GM15510 (cell line): ENCODE results near the gene TBC1D16.

Experiments
- POLR2A ChIP-seq: IDR thresholded peaks from 3 replicates; pipeline ENCODE4 v1.6.1; 2011; ENCODE audit warnings: borderline replicate concordance; ENCODE audit not compliant: insufficient read length; ENCODE audit errors: extremely low read depth

TBC1D16 gene

GRCh38 chr17:80023481-80024205, 12.0 kb downstream of the TBC1D16 start:
- no peak for TF ChIP-seq POLR2A

DNA sequence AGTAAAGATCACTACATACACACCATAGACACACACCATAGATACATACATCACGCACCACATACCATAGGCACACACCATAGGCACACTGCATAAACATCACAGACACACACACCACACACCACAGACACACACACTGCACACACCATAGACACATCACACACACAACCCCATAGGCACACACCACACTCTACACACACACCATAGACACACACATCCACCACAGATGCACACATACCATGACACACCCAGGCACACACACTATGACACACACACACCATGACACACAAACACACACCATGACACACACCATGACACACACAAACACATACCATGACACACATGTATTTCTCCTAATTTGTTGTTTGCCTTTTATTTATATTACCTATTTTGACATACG, 14.1 kb downstream of the TBC1D16 start:
- no peak for TF ChIP-seq POLR2A

- TF ChIP-seq POLR2A: no peak
Observed at GRCh38 chr17:80018917-80019651, 16.6 kb downstream of the TBC1D16 start.

GRCh38 chr17:80017226-80018010, 18.3 kb downstream of the TBC1D16 start:
- no peak for TF ChIP-seq POLR2A

DNA sequence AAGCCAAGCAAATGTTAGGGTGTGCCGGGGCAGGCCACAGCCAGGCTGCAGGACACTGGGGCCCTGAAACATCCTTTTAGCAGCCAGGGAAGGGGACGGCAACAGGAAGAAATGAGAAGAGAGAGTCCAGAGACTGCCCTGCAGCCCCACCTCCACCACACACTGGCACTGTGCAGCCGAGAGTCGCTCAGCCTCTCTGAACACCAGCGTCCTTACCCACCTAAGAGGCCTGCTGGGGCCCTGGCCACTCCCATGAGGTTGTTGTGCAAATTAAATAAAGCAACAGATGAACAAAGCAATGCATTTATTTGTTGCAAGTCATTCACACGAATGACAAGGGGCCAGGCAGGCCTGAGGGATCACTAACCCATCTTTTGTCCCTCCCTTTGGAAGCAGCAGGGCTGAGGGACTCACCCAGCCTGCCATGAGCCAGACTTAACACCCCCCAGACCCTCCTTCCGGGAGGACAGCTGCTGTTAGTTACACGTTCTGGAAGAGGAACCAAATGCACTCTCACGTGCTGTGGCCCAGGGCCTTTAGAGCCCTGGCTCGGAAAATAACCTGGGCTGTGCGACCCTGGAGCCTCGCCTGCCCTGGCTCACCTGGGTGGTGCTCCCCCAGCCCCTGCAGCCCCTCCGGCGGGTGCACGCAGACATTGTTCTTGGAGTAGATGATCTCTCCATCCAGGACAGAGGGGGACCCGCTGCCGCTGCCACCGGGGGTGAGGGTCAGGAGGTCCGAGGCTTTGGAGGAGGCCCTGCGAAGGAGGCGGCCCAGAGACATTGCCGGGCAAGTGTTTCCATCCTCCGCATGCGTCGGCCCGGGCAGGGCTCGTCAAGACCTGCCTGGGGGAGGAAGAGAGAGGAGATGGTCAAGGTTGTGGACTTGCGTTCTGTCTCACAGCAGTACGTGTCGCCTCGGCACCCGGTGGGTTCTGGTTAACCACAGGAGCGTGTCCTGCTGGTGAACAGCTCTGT, 22.6 kb downstream of the TBC1D16 start:
- TF ChIP-seq POLR2A: no peak

DNA sequence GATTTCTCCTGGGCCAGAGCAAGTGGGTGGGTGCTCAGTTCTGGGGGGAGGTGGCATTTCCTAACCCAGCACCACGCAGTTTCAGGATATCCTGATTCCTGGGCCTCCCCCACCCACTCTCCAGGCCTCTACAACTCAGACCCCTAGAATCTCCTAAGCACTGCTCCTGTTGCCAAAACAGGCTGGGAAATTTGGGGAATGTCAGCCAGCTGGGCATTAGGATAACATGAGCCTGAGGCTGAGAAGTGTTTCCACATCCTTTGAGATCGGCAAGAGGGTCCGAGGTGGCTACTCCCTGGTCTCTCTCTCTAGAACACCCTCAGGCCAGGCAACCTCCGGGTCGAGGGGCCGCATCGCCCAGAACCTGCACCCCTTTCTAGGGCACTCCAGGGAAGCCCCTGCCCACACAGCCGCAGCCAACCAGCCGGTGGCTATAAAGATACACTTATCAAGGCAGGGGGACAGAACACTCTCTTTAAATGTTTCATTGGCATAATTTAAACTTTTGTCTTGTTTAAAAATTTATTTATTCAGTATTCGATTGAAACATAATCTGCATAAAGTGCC, 23.6 kb downstream of the TBC1D16 start:
- no peak for TF ChIP-seq POLR2A

GRCh38 chr17:80010283-80010858, 25.3 kb downstream of the TBC1D16 start:
- TF ChIP-seq POLR2A: no peak

- no peak for TF ChIP-seq POLR2A
Observed at GRCh38 chr17:80009391-80010282, 26.0 kb downstream of the TBC1D16 start.

DNA sequence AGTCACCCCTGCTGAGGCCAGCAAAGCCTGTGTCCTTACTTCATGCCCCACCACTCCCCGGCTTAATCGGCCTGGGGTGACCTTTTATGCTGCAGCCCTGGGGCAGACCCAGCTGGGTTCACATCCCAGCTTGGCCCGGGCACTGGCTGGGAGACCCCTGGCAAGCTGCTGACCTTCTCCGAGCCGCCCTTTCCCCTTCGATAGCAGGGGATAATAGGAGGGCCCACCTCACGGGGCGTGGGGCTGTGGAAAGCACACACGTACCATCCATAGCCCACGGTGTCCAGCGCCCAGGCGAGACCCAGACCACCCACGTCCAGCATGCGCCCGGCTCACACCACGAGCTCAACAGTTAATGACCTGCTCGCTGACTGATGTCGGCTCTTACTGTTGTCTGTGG, 26.8 kb downstream of the TBC1D16 start:
- no peak for TF ChIP-seq POLR2A

GRCh38 chr17:80008383-80008840, 27.3 kb downstream of the TBC1D16 start:
- no peak for TF ChIP-seq POLR2A

GRCh38 chr17:80007939-80008338, 27.7 kb downstream of the TBC1D16 start:
- no peak for TF ChIP-seq POLR2A
